Erythroblast (primary cell): ENCODE data around the gene CYP2C19.

Experiments used
- GATA1 ChIP-seq: IDR thresholded peaks from 2 replicates; pipeline ENCODE4 v1.6.1; 2011; ENCODE audit warnings: low read depth, mild to moderate bottlenecking, control low read depth, low read length, moderate library complexity
- POLR2A ChIP-seq: IDR thresholded peaks from 2 replicates; pipeline ENCODE4 v1.6.1; 2011; ENCODE audit warnings: mild to moderate bottlenecking, low read length

DNA sequence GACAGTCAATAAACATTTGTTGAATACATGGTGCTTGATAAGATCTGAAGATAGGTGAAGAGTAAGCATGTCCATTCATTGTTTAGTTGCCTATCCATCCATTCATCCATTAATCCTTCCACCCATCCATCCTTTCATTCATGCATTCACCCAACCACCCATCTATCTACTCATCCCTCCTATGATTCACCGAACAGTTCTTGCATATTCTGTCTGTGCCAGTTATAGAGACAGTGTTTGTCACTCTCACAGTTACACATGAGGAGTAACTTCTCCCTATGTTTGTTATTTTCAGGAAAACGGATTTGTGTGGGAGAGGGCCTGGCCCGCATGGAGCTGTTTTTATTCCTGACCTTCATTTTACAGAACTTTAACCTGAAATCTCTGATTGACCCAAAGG lies 90.0 kb downstream of the CYP2C19 start:
- no peak for TF ChIP-seq POLR2A
- TF ChIP-seq GATA1, result no peak
